Activated CD4-positive, alpha-beta T cell treated with anti-CD3 and anti-CD28 coated beads for 24 hours (primary cell): Measurements from ENCODE around the gene MYLK3.

Experiments used
- DNase-seq, 2 donors: peaks; one replicate each; pipeline ENCODE4 v3.0.0-alpha.2; 2020; ENCODE audit warnings: low read depth in 2 of 2

Gene MYLK3

DNA sequence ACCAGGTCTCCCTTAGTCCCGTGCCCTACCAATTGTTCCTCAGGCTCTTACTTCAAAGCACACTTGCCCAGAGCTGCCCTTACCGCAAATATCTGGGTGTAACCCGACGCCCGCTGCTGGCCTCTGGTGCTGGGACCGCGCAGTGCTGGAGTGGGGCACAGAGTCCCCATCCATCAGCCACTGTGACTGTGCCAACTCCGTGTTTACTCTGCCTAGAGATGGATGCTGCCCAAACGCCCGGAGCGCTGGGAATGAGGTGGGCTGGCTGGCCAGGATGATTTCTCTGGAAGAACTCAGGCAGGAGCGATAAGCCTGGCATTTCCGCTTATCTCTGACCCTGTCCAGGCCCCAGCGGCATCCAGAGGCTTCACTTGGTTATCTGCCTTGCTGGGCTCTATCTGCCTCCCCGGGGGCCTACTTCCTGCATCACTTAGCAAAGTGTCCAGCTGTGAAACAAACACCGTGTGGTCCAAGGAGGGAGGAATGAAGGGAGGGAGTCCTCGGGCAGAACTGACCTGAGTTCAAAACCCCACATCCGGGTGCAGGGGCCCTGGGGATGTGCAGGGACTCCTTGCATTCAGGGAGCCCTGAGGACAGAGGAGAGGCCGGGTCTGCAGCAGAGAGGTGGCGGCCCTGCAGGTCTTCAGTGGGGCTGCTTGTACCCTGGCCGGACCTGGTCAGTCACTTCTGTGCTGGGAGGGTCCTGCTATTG is 9.4 kb upstream of the MYLK3 start:
- DNase-seq, result no peak

- DNase-seq, result no peak
These were observed 8.6 kb upstream of the MYLK3 start for GRCh38 chr16:46756772-46757171.

DNA sequence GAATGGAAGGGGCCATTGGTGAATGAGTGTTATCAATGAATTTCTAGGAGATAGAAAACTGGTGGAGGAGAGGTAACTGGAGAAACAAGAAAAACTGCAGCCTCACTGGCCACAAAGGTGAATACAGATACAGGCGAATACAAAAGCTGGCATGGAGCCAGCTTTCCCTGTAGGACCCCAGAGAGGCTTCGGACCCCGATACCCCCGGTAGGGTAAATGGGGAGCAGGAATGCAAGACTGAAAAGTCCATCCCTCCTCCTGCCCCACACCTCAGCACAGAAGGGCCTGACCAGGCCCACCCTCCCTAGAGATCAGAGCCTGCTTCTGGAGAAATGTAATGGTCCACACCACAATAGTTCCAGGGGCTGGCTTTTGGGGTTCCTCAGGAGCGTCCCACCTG is 4.9 kb upstream of the MYLK3 start:
- no peak for DNase-seq

GRCh38 chr16:46751381-46751780 is 3.2 kb upstream of the MYLK3 start:
- no peak for DNase-seq

DNA sequence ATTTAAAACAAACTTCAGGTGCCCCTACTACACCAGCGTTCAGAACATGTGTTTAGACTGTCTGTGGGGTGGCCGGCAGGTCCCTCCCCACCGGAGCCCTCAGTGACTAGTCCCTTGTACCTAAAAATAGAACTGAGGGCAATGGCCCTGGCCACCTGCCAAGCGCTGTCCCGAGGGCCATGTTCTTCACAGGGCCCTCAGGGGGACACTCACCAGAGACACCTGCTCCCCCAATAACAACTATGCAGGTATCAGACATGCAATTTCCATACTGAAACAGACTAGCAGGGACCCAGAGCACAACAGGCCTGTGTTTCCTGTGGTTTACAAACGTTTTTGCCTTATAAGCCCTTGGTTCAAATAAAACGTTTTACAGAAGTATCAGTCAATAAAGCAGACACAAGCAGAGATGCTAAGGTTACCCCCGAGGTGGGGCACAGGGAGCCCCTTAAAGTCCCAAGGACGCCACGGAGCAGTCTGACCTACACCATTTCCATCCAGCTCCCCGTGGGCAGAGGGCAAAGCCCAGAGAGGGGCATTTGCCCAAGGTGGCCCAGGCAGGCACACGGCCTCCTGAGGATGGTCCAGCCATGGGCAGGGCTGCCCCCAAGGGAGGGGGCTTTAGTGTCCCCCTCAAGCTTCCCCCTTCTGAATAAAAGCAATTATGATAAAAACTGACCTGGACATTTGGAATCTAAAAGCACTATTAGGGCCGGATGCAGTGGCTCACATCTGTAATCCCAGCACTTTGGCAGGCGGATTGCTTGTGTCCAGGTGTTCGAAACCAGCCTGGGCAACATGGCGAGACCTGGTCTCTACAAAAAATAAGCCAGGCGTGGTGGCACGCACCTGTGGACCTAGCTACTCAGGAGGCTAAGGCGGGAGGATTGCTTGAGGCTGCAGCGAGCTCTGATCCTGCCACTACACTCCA is 896 bp upstream of the MYLK3 start:
- DNase-seq, result no peak

DNA sequence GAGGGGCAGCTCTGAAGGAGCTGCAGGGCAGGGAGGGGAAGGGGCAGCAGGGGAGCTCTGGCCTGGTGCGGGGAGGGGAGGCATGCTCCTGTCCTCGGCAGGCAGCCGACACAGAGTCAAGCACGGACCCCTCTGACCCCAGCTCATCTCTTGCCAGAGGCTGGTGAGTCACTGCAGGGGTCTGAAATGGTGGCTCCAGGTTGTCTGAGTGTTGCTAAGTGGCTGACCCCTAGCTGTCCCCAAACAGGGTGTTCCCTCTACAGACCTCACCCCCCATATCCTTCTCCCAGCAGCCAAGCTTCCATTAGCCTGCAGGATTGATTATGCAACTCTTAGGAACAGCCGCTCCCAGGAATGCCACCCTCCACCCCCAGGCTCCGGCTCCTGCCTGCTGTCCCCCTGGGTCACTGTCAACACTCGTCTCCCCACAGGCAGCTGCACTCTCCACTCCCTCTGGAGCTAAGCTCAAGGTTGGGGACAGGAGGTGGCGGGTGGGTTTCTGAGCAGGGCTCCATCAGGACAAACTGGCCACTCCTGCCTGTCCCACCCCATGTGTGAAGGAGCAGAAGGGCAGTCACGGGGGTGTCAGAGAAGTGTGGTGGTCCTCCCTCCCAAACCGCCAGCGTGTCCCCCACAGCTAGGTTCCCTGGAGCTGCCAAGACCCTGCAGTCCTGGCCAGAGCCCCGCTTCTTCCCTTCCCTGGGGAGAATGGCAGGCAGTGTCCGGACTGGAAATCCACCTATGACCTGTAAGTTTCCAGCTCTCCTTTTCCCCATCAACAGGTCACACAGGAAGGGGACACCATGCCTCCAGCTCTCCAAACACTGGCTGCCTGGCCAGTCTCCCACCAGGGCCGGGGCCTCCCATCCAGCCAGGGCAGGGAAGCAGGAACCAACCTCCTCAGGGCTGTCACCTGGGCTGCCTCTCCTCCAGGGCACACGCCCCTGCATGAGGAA is 1.0 kb downstream of the MYLK3 start:
- no peak for DNase-seq

DNA sequence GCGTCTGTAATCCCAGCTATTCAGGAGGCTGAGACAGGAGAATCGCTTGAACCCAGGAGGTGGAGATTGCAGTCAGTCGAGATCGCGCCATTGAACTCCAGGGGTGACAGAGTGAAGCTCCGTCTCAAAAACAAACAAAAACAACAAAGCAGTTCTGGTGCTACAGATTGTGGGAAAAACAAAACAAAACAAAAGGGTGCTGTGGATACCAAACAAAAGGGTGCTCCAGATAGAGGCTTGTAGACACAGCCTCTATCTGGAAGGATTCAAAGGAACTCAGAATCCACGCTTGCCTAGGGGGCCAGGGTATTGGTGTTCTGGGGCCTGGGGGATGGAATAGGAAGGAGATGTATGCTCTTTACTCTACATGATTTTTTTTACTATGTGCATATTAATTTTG is 2.5 kb downstream of the MYLK3 start:
- no peak for DNase-seq

DNA sequence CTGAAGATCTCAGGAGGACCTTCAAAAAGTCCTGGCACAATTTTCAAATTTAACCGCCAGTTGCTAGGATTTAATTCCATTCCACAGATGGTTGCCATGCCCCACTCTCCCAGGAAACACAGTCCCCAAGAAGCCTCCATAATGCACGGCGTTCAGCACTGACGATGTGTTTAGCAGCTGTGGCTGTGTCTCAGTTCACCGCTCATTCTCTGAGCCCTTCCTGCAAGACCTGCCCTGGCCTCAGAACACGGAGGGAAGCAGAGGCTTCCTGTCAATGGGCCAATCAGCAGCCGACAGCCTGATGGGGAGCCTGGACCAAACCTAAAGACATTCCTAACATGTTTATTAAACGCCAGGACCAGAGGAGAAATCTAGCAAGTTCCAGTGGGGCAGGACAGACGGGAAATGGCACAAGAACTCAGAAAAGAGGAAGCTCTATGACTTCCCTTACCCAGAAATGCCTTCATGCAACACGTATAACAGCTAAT is 4.9 kb downstream of the MYLK3 start:
- no peak for DNase-seq

DNA sequence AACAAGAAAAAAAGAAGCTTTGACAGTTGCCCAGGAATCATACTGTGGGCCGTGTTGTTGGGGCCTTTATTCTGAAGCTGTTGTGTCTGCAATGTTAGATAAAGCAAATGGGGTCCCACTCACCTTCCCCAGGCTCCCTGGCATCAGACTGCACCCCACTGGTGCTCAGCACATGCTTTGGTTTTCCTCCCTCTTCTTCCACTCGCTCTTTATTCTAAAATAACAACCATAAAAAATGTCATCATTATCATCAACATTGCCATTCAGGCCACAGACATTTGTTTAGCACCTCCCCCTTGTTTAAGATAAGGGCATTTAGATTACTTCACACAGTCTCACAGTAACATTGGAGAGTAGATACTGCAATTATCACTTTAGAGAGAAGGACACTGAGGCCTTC is 8.2 kb downstream of the MYLK3 start:
- no peak for DNase-seq

- DNase-seq, result no peak
These were observed 10.4 kb downstream of the MYLK3 start for GRCh38 chr16:46737621-46738214.

DNA sequence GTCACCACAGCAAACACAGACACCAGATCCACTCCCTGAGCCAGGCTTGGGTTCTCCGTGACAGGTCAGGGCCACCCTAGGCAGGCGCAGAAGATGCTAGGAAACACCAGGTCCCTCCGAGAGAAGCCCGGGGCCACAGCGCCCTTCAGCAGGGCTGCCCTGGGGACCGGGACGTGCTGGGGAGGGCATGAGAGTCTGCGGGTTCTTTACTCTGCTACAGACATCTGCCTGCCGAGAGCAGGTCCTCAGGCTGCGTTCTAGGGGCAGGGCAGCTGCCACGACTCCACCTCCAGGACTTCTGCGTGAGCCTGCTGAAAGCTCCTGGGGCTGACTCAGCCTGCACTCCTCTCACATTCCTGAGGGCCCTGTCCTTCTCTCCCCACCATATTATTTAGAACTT is 11.4 kb downstream of the MYLK3 start:
- no peak for DNase-seq

DNA sequence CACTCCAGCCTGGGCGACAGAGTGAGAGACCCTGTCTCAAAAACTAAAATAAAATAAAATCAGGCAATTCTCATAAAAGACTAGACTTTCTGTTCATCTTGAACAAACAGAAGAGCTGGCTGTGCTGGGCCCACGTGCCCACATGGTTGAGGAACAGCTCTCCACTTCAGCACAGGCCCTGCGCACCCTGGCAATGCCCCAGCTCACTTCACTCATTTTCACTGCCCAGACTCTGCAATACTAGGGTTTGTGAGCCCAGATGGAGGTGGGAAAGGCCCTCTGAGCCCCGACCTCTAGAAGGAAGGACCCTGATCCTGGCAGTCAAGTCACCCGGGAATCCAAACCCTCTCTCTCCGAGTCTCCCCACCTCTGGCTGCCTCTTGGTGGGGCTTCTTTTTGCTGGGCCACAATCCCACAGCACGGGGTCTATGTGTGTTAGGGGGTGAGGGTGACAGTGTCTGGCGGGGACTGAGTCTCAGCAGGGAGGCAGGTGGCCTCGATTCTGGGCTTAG is 14.8 kb downstream of the MYLK3 start:
- DNase-seq, result no peak

- no peak for DNase-seq
These were observed 15.6 kb downstream of the MYLK3 start for GRCh38 chr16:46732561-46732960.

DNA sequence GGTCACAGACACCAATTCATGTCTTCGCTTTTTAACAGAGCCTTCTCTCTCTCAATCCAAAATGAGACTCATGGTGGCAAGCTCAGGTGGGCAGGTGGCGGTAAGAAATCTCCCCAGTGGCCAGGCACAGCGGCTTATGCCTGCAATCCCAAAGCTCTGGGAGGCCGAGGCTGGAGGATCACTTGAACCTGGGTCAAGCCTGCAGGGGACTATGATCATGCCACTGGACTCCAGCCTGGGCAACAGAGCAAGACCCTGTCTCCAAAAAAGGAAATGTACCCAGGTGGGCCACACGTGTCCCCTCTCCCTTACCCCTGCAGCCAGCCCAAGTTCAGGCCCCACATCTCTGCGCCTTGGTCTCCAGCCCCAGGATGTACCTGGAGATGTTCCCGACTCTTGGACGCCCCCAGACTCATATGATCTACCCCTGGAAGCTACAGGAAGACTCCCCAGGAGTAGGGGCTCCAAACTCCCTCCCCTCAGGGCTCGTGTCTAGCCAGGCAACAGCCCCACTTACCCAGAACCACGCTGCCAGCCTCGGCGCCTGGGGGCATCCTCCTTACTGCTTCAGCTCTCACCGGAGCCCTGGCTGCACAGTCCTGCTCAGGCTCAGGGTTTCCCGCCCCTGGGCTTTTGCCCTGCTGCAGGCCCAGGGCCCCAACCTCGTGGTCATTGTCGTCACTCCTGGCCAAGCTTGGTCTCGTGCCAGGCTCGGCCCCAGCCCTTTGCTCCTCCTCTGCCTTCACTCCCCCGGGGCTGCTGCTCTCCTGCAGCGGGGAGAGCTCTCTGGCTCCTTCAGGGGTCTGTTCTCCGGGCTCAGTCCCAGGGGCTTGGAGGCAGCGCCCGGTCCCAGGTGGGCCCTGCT is 16.2 kb downstream of the MYLK3 start:
- DNase-seq, result no peak

- DNase-seq, result no peak
These were observed 17.1 kb downstream of the MYLK3 start for GRCh38 chr16:46730801-46731690.

GRCh38 chr16:46730126-46730525 is 18.0 kb downstream of the MYLK3 start:
- DNase-seq, result no peak

- DNase-seq, result no peak
These were observed 18.7 kb downstream of the MYLK3 start for GRCh38 chr16:46729326-46729995.

DNA sequence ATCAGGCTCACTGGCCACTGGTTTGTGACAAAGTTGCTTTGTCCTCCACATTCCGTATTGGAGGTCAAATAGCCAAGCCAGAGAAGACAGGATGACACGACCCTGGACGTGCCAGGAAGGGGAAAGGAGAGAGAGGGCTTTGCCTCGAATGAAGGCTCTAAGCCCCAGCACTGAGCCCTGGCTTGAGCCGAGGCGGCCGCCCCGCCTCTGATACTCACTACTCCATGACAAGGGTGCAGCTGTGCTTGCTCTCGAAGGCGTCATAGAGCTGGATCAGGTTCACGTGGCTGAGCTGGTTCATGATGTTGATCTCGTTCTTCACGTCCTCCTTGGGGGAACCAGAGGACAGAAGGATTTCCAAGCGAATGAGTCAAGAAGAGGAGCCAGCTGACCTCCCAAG is 19.3 kb downstream of the MYLK3 start:
- DNase-seq, result no peak

DNA sequence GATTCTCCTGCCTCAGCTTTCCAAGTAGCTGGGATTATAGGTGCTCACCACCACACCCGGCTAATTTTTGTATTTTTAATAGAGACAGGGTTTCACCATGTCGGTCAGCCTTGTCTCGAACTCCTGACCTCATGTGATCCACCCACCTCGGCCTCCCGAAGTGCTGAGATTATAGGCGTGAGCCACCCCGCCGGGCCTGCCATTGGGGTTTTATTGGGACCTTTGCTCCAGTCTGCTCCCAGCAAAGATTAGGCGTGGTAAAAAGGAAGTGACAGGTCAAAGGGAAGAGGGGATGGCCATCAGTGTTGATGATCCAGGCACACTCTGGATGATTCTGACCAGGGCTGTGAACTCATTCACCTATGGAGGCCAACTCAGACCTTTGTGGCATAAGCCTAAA is 20.5 kb downstream of the MYLK3 start:
- no peak for DNase-seq
